Type B pancreatic cell (in vitro differentiated cells): Measurements from ENCODE around the gene SEPTIN5. TPM values are rescaled to one million over a fixed set of nuclear protein-coding genes. Genes with fewer than 3 reads are reported as not detected.
A peak's percentile ranks its signal among the peaks of the same experiment; 100 is the strongest.
"Not testable (repeated sequence)": the region's sequence is repeated elsewhere in the genome, so short reads cannot be mapped to it uniquely, and the experiment has no call there.

ENCODE experiments used
- DNase-seq: peaks from one replicate; pipeline ENCODE4 v3.0.0; 2021; ENCODE audit warnings: mixed read lengths; ENCODE audit not compliant: unreplicated experiment; ENCODE audit errors: extremely low spot score
- H3K27ac Mint-ChIP-seq: 2 replicates; pipeline ENCODE4 v1.8.0; 2021; ENCODE audit warnings: mild to moderate bottlenecking, mixed read lengths
- H3K27me3 Mint-ChIP-seq: 2 replicates; pipeline ENCODE4 v1.8.0; 2021; ENCODE audit warnings: mixed read lengths
- H3K36me3 Mint-ChIP-seq: 2 replicates; pipeline ENCODE4 v1.8.0; 2021; ENCODE audit warnings: mixed read lengths
- H3K4me1 Mint-ChIP-seq: one replicate; pipeline ENCODE4 v1.8.0; 2021; ENCODE audit warnings: mixed read lengths; ENCODE audit not compliant: unreplicated experiment
- H3K4me3 Mint-ChIP-seq: 2 replicates; pipeline ENCODE4 v1.8.0; 2021; ENCODE audit warnings: mild to moderate bottlenecking, mixed read lengths
- H3K9me3 Mint-ChIP-seq: 2 replicates; pipeline ENCODE4 v1.8.0; 2021; ENCODE audit warnings: mixed read lengths
- total RNA-seq: library from RNA; stranded (reverse); gene quantifications from 2 replicates; pipeline ENCODE4 v1.2.1, GENCODE V29; 2021; ENCODE audit warnings: low replicate concordance
- TF ChIP-seq, protein P1 (sequence below): fragments of 200-600 bp; sonication (generic); conservative IDR thresholded peaks from 2 replicates; pipeline ENCODE4 v1.5.0; 2021; ENCODE audit warnings: antibody characterized with exemption, mild to moderate bottlenecking

The SEPTIN5 gene
- total RNA-seq, 1 donor from 2014 or later = 45.7 TPM

DNA sequence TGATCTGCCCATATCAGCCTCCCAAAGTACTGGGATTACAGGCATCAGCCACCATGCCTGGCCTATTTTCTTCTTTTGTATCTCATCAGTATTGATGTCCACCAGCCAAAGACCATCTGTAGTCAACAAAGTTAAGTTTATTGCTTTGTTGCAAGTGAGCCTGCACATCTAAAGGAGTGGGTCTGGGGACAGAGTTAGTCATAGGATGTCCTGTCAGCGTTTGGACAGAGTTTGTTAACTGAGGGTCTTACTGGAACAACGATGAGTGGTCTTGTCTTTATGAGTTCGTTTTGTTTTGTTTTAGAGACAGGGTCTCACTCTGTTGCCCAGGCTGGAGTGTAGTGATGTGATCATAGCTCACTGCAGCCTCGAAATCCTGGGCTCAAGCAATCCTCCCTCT lies 40.6 kb upstream of the SEPTIN5 start:
- H3K27me3 Mint-ChIP-seq = peaks cover 23% of the 10 kb centered on the region

DNA sequence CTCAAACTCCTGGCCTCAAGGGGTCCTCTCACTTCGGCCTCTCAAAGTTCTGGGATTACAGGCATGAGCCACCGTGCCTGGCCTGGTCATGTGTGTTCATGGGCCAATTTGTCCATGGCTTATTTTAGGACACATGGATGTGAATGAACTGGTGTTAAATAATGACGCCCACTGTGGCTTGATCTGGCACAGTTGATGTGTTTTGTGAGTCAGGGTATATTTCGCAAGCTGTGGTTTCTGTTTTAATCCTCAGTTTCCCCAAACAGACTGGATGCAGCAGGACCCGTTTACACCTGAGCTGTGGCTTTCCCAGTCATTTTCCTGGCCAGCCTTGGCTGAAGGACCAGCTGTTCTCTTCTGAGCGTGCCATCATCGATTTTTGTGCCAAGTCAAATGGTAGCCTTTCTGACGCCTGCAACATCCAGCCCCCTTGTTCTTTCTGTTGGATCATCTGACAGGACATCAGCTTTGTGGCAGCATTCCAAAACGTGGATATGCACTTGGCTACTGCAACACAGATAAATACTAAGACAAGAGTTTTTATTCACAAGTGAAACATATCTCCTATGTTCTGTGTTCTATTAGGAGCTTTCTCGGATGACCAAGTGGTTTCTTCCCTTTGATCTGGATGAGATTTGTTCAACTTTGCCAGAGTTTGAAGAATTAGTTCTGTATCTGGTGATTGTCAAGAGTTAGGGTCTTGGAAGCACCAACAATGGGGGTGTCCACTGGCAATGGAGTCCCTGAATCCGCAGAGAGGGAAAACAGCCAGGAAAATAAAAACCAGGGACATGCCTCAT lies 40.0 kb upstream of the SEPTIN5 start:
- Mint-ChIP-seq H3K4me3 (no peak overlapping the region), H3K27ac (no peak overlapping the region), H3K27me3 (peaks cover 23% of the 10 kb centered on the region), H3K9me3 (no peaks in the 10 kb centered on the region), H3K4me1 (peaks cover 8% of the 10 kb centered on the region), H3K36me3 (no peaks in the 10 kb centered on the region)
- peak; percentile 18 for DNase-seq
- TF ChIP-seq, protein P1, sequence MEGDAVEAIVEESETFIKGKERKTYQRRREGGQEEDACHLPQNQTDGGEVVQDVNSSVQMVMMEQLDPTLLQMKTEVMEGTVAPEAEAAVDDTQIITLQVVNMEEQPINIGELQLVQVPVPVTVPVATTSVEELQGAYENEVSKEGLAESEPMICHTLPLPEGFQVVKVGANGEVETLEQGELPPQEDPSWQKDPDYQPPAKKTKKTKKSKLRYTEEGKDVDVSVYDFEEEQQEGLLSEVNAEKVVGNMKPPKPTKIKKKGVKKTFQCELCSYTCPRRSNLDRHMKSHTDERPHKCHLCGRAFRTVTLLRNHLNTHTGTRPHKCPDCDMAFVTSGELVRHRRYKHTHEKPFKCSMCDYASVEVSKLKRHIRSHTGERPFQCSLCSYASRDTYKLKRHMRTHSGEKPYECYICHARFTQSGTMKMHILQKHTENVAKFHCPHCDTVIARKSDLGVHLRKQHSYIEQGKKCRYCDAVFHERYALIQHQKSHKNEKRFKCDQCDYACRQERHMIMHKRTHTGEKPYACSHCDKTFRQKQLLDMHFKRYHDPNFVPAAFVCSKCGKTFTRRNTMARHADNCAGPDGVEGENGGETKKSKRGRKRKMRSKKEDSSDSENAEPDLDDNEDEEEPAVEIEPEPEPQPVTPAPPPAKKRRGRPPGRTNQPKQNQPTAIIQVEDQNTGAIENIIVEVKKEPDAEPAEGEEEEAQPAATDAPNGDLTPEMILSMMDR = no peak

More for the DNA sequence above, 40.6 kb upstream of the SEPTIN5 start:
- TF ChIP-seq, protein P1 = no peak
- H3K4me3 Mint-ChIP-seq = no peak overlapping the region
- no peak overlapping the region for H3K27ac Mint-ChIP-seq
- peaks cover 6% of the 10 kb centered on the region for H3K4me1 Mint-ChIP-seq
- no peaks in the 10 kb centered on the region for H3K36me3 Mint-ChIP-seq
- H3K9me3 Mint-ChIP-seq = no peaks in the 10 kb centered on the region
- no peak for DNase-seq

DNA sequence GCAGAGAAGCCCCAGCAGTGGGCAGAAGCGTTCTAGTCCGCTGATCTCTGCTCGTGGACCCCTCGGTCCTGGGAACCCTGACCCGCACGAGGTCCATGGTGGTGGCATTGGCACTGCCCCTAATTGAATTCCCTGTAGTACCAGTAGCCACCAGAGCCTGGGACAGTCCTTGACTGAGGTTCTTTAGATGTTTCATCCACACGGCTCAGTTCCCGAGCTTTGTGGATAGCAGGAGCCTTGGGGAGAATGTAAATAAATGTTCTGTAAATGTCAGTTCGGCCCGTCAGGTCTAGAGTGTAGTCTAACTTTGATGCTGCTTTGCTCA lies 39.4 kb upstream of the SEPTIN5 start:
- Mint-ChIP-seq H3K9me3 (no peaks in the 10 kb centered on the region), H3K27ac (no peak overlapping the region), H3K4me3 (no peak overlapping the region), H3K27me3 (peaks cover 23% of the 10 kb centered on the region), H3K4me1 (peaks cover 8% of the 10 kb centered on the region), H3K36me3 (no peaks in the 10 kb centered on the region)
- DNase-seq = peak; percentile 32
- TF ChIP-seq, protein P1 = no peak

DNA sequence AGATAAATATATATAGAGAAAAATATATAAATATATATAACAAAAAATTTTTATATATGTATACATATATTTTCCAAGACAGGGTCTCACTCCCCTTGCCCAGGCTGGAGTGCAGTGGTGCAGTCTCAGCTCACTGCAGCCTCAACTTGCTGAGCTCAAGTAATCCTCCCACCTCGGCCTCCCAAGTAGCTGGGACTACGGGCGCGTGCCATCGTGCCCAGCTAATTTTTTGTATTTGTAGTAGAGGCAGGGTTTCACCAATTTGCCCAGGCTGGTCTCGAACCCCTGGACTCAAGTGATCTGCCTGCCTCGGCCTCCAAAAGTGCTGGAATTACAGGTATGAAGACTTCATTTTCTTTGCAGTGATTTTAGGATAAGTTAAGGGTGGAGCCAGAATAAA lies 38.9 kb upstream of the SEPTIN5 start:
- Mint-ChIP-seq H3K27me3 (peaks cover 23% of the 10 kb centered on the region), H3K4me3 (no peak overlapping the region), H3K4me1 (peaks cover 8% of the 10 kb centered on the region), H3K27ac (no peak overlapping the region), H3K36me3 (no peaks in the 10 kb centered on the region), H3K9me3 (no peaks in the 10 kb centered on the region)
- TF ChIP-seq, protein P1 = no peak
- DNase-seq = no peak

DNA sequence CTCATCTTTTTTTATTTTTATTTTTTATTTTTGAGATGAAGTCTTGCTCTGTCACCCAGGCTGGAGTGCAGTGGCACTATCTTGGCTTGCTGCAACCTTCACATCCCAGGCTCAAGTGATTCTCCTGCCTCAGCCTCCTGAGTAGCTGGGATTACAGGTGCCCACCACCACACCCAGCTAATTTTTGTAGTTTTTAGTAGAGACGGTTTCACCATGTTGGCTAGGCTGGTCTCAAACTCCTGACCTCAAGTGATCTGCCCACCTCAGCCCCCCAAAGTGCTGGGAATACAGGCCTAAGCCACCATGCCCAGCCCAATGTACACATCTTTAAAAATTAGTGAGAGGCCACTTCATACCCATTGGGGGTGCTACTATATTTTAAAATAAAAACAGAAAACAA lies 37.9 kb upstream of the SEPTIN5 start:
- not testable (repeated sequence) for H3K27ac Mint-ChIP-seq, H3K36me3 Mint-ChIP-seq, H3K4me3 Mint-ChIP-seq, H3K9me3 Mint-ChIP-seq, H3K4me1 Mint-ChIP-seq, DNase-seq
- H3K27me3 Mint-ChIP-seq = peaks cover 20% of the 10 kb centered on the region

DNA sequence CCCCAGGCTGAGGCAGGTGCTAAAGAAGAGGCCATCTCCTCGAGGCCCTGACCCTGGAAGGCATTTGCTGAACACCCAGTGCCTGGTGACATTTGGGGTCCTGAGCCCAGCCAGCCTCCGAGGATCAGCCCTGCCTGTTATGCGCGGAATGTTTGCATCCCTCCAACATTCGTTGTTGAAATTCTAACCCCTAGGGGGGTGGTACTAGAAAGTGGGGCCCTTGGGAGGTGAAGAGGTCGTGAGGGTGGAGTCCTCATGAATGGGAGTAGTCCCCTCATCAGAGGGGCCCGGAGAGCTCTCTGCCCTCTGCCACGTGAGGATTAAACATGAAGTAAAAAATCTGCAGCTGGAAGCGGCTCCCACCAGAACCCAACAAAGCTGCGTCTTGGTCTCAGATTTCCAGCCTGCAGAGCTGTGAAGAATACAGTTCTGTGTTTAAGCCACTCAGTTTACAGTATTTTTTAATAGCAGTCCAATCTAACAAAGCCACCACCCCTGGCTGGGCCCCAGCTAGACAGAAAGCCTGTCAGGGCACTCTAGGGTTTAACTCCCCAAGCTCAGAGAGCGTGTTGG lies 35.3 kb upstream of the SEPTIN5 start:
- TF ChIP-seq, protein P1 = no peak
- Mint-ChIP-seq H3K4me1 (peaks cover 8% of the 10 kb centered on the region), H3K4me3 (no peak overlapping the region), H3K9me3 (no peaks in the 10 kb centered on the region), H3K27me3 (peaks cover 10% of the 10 kb centered on the region), H3K36me3 (no peaks in the 10 kb centered on the region), H3K27ac (peak overlapping the region; percentile 33)
- no peak for DNase-seq
